HG03159 (cell line): ENCODE results near the gene LMNTD1.
"Not testable (repeated sequence)": the region's sequence is repeated elsewhere in the genome, so short reads cannot be mapped to it uniquely, and the experiment has no call there.

Experiments
- ATAC-seq: cut with Tn5 transposase; IDR thresholded peaks from one replicate; pipeline ENCODE4 v1.9.1; 2021; ENCODE audit warnings: mild to moderate bottlenecking, moderate library complexity; ENCODE audit not compliant: unreplicated experiment

Gene LMNTD1

GRCh38 chr12:25493682-25494081 is 59.4 kb downstream of the LMNTD1 start:
- ATAC-seq, result no peak

GRCh38 chr12:25491396-25492325 is 61.4 kb downstream of the LMNTD1 start:
- no peak for ATAC-seq

- not testable (repeated sequence) for ATAC-seq
These were observed 63.9 kb downstream of the LMNTD1 start for GRCh38 chr12:25488956-25489870.

GRCh38 chr12:25482625-25483024 is 70.5 kb downstream of the LMNTD1 start:
- ATAC-seq, result no peak

- no peak for ATAC-seq
These were observed 72.9 kb downstream of the LMNTD1 start for GRCh38 chr12:25480145-25480544.

GRCh38 chr12:25477217-25477616 is 75.9 kb downstream of the LMNTD1 start:
- ATAC-seq, result no peak

- no peak for ATAC-seq
These were observed 80.6 kb downstream of the LMNTD1 start for GRCh38 chr12:25472453-25472852.

- ATAC-seq, result no peak
These were observed 83.2 kb downstream of the LMNTD1 start for GRCh38 chr12:25469861-25470260.

- ATAC-seq, result no peak
These were observed 83.7 kb downstream of the LMNTD1 start for GRCh38 chr12:25469368-25469767.

GRCh38 chr12:25463521-25463920 is 89.6 kb downstream of the LMNTD1 start:
- ATAC-seq, result no peak

GRCh38 chr12:25463005-25463404 is 90.1 kb downstream of the LMNTD1 start:
- ATAC-seq, result no peak

- peak; percentile 84 for ATAC-seq
These were observed 93.5 kb downstream of the LMNTD1 start for GRCh38 chr12:25459541-25459951.

GRCh38 chr12:25458047-25458552 is 95.0 kb downstream of the LMNTD1 start:
- ATAC-seq, result no peak

- no peak for ATAC-seq
These were observed 96.6 kb downstream of the LMNTD1 start for GRCh38 chr12:25456474-25456873.

- ATAC-seq, result no peak
These were observed 97.4 kb downstream of the LMNTD1 start for GRCh38 chr12:25455696-25456095.

- ATAC-seq, result no peak
These were observed 104.1 kb downstream of the LMNTD1 start for GRCh38 chr12:25449007-25449406.

- no peak for ATAC-seq
These were observed 106.0 kb downstream of the LMNTD1 start for GRCh38 chr12:25447046-25447445.

- no peak for ATAC-seq
These were observed 114.4 kb downstream of the LMNTD1 start for GRCh38 chr12:25438638-25439037.

GRCh38 chr12:25436206-25437030 is 116.7 kb downstream of the LMNTD1 start:
- peak; percentile 75 for ATAC-seq

GRCh38 chr12:25435431-25435830 is 117.7 kb downstream of the LMNTD1 start:
- no peak for ATAC-seq
